ENCODE results near the gene OGFR.

The OGFR gene

GRCh38 chr20:62820208-62820961 lies 15.8 kb downstream of the OGFR start:
- no peak for DNase-seq (ENCODE audit: low spot score)
- no peak for TF ChIP-seq CTCF (IDR thresholded peaks at IDR 0.05)
- Histone ChIP-seq H3K27ac (peak overlapping the region in 1 of 2 donors; percentile 63), H3K4me3 (no peak overlapping the region)

GRCh38 chr20:62820962-62821725 lies 16.5 kb downstream of the OGFR start:
- no peak for TF ChIP-seq CTCF (IDR thresholded peaks at IDR 0.05)
- no peak for DNase-seq (ENCODE audit: low spot score)
- H3K4me3 ChIP-seq: no peak overlapping the region
- no peak overlapping the region for H3K27ac ChIP-seq

- H3K4me3 ChIP-seq: no peak overlapping the region
- DNase-seq (ENCODE audit: low spot score): no peak
- no peak for TF ChIP-seq CTCF (IDR thresholded peaks at IDR 0.05)
- H3K27ac ChIP-seq: no peak overlapping the region
These were observed 17.1 kb downstream of the OGFR start for GRCh38 chr20:62821726-62822210.

GRCh38 chr20:62822239-62822787 lies 17.7 kb downstream of the OGFR start:
- Histone ChIP-seq H3K27ac (no peak overlapping the region), H3K4me3 (no peak overlapping the region)
- no peak for TF ChIP-seq CTCF (IDR thresholded peaks at IDR 0.05)
- DNase-seq (ENCODE audit: low spot score): no peak

GRCh38 chr20:62822788-62823651 lies 18.4 kb downstream of the OGFR start:
- DNase-seq (ENCODE audit: low spot score): no peak
- Histone ChIP-seq H3K4me3 (no peak overlapping the region), H3K27ac (no peak overlapping the region)
- TF ChIP-seq CTCF (IDR thresholded peaks at IDR 0.05): no peak

- H3K4me3 ChIP-seq: peak overlapping the region; percentile 77
- DNase-seq (ENCODE audit: low spot score): no peak
- peak overlapping the region in 1 of 2 donors; percentile 85 for H3K27ac ChIP-seq
- TF ChIP-seq CTCF (IDR thresholded peaks at IDR 0.05): no peak
These were observed 19.2 kb downstream of the OGFR start for GRCh38 chr20:62823688-62824475.
